Activated CD8-positive, alpha-beta memory T cell treated with anti-CD3 and anti-CD28 coated beads, Interleukin-2, amount 10 ng/mL, durations not matched to agents 7 days and 5 days (primary cell): ENCODE results near the gene CGB7. TPM values are rescaled to one million over a fixed set of nuclear protein-coding genes. Genes with fewer than 3 reads are reported as not detected.
A peak's percentile ranks its signal among the peaks of the same experiment; 100 is the strongest.
"Not testable (repeated sequence)": the region's sequence is repeated elsewhere in the genome, so short reads cannot be mapped to it uniquely, and the experiment has no call there.

Experiments
- ATAC-seq: fragments of 150-1000 bp; cut with Tn5 transposase; one replicate; pipeline ENCODE4 v1.10.0; 2021; ENCODE audit warnings: moderate library complexity
- CTCF ChIA-PET: fragments of 350-600 bp; sonication (Branson Sonifier 250); formaldehyde crosslinking; loops from one replicate; lab custom pipeline; 2021; ENCODE audit warnings: antibody characterized with exemption; lab: Charles Lee
- DNase-seq: peaks from one replicate; pipeline ENCODE4 v3.0.0-alpha.2; 2020
- H3K27ac Mint-ChIP-seq: one replicate; pipeline ENCODE4 v1.8.0; 2021; ENCODE audit warnings: mild to moderate bottlenecking, mixed read lengths
- H3K27me3 Mint-ChIP-seq: one replicate; pipeline ENCODE4 v1.8.0; 2021; ENCODE audit warnings: mixed read lengths
- H3K36me3 Mint-ChIP-seq: one replicate; pipeline ENCODE4 v1.8.0; 2021; ENCODE audit warnings: mild to moderate bottlenecking, mixed read lengths
- H3K4me1 Mint-ChIP-seq: one replicate; pipeline ENCODE4 v1.8.0; 2021; ENCODE audit warnings: mixed read lengths
- H3K4me3 Mint-ChIP-seq: one replicate; pipeline ENCODE4 v1.8.0; 2021; ENCODE audit warnings: mild to moderate bottlenecking, moderate library complexity, mixed read lengths
- H3K9me3 Mint-ChIP-seq: one replicate; pipeline ENCODE4 v1.8.0; 2022; ENCODE audit warnings: low read depth, mixed read lengths
- total RNA-seq, 2 experiments: library from RNA; stranded (reverse); gene quantifications; one replicate each; pipeline ENCODE4 v1.2.3, GENCODE V29; 2021

CGB7 gene
- total RNA-seq, 2 experiments from 2014 or later, result not detected

DNA sequence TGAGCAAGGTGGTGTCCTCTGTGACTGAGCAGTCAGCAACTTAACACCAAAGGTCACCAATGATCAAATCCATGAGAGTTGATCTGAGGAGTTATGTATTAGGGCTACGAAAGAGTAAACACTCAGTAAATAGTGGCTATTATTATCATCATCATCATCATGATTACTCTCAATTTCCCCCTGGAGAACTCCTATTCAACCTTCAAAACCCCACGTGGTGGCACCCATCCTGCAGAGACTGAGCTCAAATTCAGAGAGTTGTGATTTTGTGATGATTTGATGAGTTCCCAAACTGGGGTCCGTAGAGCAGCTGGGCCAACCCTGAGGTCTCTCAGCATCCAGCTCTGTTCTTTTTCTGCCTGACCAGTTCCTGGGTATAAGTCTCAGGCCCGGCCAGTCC lies 7.7 kb downstream of the CGB7 start:
- DNase-seq, H3K4me1 Mint-ChIP-seq, ATAC-seq, H3K9me3 Mint-ChIP-seq, H3K27me3 Mint-ChIP-seq, H3K4me3 Mint-ChIP-seq, CTCF ChIA-PET, H3K36me3 Mint-ChIP-seq, H3K27ac Mint-ChIP-seq: not testable (repeated sequence)

DNA sequence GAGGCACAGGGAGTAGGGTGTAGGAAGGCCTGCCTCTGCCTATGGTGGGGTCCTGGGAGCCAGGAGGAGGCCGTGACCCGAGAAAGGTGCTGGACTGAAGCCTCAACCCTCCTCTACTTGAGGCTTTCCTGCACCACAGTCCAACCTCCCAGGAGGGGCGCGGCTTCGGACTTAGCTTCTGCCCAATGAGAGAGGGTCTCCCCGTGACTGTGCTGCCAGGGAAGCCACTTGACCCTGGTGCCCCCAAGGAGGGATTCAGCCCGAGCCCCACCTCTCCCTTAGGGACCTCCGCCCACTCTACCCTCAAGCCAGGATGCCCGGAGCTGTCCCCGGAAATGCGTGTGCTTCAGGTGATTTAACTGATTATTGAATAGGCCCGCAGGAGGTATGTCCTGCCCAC lies 8.5 kb downstream of the CGB7 start, which contains the start of gene CGB8:
Gene CGB8 (minus strand): TSS at position 101 of the 400 bp plus-strand sequence. CDS start 372 bp downstream, outside the sequence.
- ATAC-seq, H3K4me3 Mint-ChIP-seq, H3K27ac Mint-ChIP-seq, H3K9me3 Mint-ChIP-seq, H3K4me1 Mint-ChIP-seq, H3K36me3 Mint-ChIP-seq, CTCF ChIA-PET, H3K27me3 Mint-ChIP-seq, DNase-seq: not testable (repeated sequence)

DNA sequence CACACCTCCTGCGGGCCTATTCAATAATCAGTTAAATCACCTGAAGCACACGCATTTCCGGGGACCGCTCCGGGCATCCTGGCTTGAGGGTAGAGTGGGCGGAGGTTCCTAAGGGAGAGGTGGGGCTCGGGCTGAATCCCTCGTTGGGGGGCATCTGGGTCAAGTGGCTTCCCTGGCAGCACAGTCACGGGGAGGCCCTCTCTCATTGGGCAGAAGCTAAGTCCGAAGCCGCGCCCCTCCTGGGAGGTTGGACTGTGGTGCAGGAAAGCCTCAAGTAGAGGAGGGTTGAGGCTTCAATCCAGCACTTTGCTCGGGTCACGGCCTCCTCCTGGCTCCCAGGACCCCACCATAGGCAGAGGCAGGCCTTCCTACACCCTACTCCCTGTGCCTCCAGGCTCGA lies 14.0 kb downstream of the CGB7 start, which contains the start of gene CGB5:
Gene CGB5 (plus strand): TSS at position 301 of the 400 bp plus-strand sequence. CDS start 362 bp downstream, outside the sequence.
- CTCF ChIA-PET, H3K27ac Mint-ChIP-seq, H3K9me3 Mint-ChIP-seq: not testable (repeated sequence)

DNA sequence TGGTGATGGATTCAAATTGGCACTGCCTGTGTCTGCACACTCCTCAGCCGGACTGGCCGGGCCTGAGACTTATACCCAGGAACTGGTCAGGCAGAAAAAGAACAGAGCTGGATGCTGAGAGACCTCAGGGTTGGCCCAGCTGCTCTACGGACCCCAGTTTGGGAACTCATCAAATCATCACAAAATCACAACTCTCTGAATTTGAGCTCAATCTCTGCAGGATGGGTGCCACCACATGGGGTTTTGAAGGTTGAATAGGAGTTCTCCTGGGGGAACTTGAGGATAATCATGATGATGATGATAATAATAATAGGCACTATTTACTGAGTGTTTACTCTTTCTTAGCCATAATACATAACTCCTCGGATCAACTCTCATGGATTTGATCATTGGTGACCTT lies 14.9 kb downstream of the CGB7 start:
- ATAC-seq, H3K4me1 Mint-ChIP-seq, DNase-seq, H3K27me3 Mint-ChIP-seq, H3K27ac Mint-ChIP-seq, H3K9me3 Mint-ChIP-seq, H3K36me3 Mint-ChIP-seq, CTCF ChIA-PET, H3K4me3 Mint-ChIP-seq: not testable (repeated sequence)

More for the DNA sequence above, 14.0 kb downstream of the CGB7 start, which contains the start of gene CGB5:
- ATAC-seq, H3K4me1 Mint-ChIP-seq, H3K4me3 Mint-ChIP-seq, DNase-seq, H3K27me3 Mint-ChIP-seq, H3K36me3 Mint-ChIP-seq: not testable (repeated sequence)

DNA sequence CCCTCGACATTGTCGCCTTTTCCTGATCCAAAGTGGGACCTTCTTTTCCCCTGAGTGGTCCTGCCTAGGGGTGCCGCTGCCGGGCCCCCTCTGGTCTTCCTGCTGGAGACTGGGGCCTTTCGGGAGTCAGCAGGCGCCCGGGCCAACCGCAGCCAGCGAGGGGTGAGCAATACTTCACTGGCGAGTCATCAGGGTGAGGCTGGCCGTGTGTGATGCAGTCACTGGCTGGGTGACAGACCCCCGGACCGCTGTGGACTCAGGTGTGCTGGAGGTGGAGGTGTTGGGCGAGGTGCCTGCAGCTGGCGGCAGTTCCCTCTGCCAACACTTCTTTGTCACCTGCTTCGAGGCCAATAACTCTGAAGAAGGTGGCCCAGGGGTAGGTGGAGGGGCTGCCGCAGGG lies 15.4 kb downstream of the CGB7 start:
- ATAC-seq (no peak), DNase-seq (no peak)
- Mint-ChIP-seq H3K4me1 (no peaks in the 10 kb centered on the region), H3K27me3 (no peaks in the 10 kb centered on the region), H3K9me3 (no peaks in the 10 kb centered on the region), H3K27ac (no peak overlapping the region), H3K4me3 (no peak overlapping the region), H3K36me3 (no peaks in the 10 kb centered on the region)
- CTCF ChIA-PET, result no interaction called here

DNA sequence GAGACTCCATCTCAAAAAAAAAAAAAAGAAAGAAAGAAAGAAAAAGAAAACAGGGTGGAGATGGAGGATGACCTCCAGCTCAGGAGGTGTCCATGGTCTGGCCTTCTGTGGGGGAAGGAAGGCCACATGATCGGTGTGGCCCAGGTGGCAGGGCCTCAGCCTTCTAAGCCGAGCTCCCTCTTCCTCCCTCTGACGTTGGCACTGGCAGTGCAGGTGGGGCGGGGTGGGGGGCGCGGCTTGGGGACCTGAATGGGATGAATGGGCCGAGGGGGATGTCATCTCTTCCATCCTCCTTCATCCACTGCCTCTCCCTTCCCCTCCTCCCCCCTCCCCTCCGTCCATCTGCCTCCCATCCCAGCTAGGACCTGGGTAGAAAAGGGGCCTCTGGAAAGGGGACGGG lies 17.8 kb downstream of the CGB7 start:
- H3K36me3 Mint-ChIP-seq, DNase-seq, CTCF ChIA-PET, ATAC-seq, H3K4me1 Mint-ChIP-seq, H3K9me3 Mint-ChIP-seq, H3K27ac Mint-ChIP-seq, H3K4me3 Mint-ChIP-seq, H3K27me3 Mint-ChIP-seq: not testable (repeated sequence)

DNA sequence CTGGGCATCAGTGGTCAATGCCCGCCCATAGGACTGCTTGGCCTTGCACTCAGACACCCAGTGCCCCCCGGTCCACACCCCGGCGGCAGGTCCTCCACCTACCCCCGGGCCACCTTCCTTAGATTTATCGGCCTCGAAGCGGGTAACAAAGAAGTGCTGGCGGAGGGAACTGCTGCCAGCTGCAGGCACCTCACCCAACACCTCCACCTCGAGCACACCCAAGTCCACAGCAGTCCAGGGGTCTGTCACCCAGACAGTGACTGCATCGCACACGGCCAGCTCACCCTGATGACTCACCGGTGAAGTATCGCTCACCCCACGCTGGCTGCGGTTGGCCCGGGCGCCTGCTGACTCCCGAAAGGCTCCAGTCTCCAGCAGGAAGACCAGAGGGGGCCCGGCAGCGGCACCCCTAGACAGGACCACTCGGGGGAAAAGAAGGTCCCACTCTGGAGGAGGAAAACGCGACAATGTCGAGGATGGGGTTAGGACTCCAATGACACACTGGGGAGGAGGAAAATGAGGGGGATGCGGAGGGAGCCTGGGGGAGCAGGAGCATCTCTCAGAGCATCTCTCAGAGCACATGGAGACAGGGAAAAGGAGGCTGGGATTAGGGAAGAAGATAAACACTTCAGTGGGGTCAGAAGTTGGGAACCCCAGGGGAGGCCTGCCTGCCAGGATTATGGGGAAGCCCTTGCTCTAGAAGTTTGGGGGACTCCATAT lies 18.8 kb downstream of the CGB7 start:
- H3K4me1 Mint-ChIP-seq, H3K36me3 Mint-ChIP-seq, DNase-seq, H3K27me3 Mint-ChIP-seq, H3K4me3 Mint-ChIP-seq, H3K9me3 Mint-ChIP-seq, H3K27ac Mint-ChIP-seq, ATAC-seq, CTCF ChIA-PET: not testable (repeated sequence)

DNA sequence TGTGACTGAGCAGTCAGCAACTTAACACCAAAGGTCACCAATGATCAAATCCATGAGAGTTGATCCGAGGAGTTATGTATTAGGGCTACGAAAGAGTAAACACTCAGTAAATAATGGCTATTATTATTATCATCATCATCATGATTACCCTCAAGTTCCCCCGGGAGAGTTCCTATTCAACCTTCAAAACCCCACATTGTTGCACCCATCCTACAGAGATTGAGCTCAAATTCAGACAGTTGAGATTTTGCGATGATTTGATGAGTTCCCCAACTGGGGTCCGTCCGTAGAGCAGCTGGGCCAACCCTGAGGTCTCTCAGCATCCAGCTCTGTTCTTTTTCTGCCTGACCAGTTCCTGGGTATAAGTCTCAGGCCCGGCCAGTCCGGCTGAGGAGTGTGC lies 19.4 kb downstream of the CGB7 start:
- H3K27ac Mint-ChIP-seq, ATAC-seq, H3K4me3 Mint-ChIP-seq, H3K27me3 Mint-ChIP-seq, DNase-seq, H3K9me3 Mint-ChIP-seq, CTCF ChIA-PET, H3K4me1 Mint-ChIP-seq, H3K36me3 Mint-ChIP-seq: not testable (repeated sequence)

DNA sequence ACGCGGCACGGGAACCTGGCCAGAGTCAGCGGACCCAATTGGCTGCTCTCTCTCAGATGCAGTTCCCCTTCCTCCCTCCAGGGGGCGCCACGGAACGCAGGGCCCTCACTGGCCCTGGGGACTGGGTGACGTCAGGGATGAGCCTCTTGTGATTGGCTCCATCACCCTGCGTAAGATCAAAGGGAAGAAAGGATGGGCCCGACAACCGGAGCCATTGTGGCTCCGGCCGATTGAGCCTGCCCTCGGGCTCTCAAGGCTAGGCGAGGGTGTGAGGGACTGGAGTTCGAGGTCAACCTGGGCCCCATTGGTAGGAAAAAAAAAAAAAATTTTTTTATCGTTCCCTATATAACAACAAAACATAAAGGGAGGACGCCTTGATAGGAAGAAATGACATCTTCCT lies 20.7 kb downstream of the CGB7 start, which contains the start of gene CGB1:
Gene CGB1 (minus strand): TSS at position 81 of the 400 bp plus-strand sequence. CDS start 184 bp downstream, outside the sequence.
- H3K27me3 Mint-ChIP-seq, H3K4me1 Mint-ChIP-seq, CTCF ChIA-PET, H3K9me3 Mint-ChIP-seq, H3K4me3 Mint-ChIP-seq, H3K27ac Mint-ChIP-seq, H3K36me3 Mint-ChIP-seq: not testable (repeated sequence)
- ATAC-seq, result peak; percentile 60
- DNase-seq, result peak; percentile 67

DNA sequence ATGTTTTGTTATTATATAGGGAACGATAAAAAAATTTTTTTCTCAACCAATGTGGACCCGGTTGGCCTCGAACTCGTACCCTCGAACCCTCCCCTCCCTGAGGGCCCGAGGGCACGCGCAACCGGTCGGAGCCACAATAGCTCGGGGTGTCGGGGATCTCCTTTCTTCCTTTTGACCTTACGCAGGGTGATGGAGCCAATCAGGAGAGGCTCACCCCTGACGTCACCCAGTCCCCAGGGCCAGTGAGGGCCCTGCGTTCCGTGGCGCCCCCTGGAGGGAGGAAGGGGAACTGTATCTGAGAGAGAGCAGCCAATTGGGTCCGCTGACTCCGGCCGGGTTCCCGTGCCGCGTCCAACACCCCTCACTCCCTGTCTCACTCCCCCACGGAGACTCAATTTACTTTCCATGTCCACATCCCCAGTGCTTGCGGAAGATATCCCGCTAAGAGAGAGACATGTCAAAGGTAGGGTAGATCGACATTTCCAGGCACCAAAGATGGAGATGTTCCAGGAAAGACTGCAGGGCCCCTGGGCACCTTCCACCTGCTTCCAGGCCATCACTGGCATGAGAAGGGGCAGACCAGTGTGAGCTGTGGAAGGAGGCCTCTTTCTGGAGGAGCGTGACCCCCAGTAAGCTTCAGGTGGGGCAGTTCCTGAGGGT lies 25.8 kb downstream of the CGB7 start, which contains the start of gene CGB2:
Gene CGB2 (plus strand): TSS at position 249 of the 660 bp plus-strand sequence. CDS start 206 bp downstream, at position 455.
- not testable (repeated sequence) for H3K4me1 Mint-ChIP-seq

DNA sequence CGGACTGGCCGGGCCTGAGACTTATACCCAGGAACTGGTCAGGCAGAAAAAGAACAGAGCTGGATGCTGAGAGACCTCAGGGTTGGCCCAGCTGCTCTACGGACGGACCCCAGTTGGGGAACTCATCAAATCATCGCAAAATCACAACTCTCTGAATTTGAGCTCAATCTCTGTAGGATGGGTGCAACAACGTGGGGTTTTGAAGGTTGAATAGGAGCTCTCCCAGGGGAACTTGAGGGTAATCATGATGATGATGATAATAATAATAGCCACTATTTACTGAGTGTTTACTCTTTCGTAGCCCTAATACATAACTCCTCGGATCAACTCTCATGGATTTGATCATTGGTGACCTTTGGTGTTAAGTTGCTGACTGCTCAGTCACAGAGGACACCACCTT lies 27.2 kb downstream of the CGB7 start:
- CTCF ChIA-PET, H3K4me3 Mint-ChIP-seq: not testable (repeated sequence)

More for the DNA sequence above, 25.8 kb downstream of the CGB7 start, which contains the start of gene CGB2:
- DNase-seq (peak; percentile 83), ATAC-seq (peak; percentile 85)
- not testable (repeated sequence) for H3K36me3 Mint-ChIP-seq, H3K27me3 Mint-ChIP-seq, H3K27ac Mint-ChIP-seq, H3K9me3 Mint-ChIP-seq
- H3K4me3 Mint-ChIP-seq, result peak within 1 kb of the TSS; percentile 17
- CTCF ChIA-PET, result interaction anchor here (1.2 to 1.4 kb wide), 3 partner anchors 38 to 236 kb away, joined by 3 to 4 read pairs (median 3); partner anchors contain the start of gene RUVBL2

DNA sequence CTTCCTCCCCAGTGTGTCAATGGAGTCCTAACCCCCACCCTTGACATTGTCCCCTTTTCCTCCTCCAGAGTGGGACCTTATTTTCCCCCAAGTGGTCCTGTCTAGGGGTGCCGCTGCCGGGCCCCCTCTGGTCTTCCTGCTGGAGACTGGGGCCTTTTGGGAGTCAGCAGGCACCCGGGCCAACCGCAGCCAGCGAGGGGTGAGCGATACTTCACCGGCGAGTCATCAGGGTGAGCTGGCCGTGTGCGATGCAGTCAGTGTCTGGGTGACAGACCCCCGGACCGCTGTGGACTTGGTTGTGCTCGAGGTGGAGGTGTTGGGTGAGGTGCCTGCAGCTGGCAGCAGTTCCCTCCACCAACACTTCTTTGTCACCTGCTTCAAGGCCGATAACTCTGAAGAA lies 27.8 kb downstream of the CGB7 start:
- H3K27me3 Mint-ChIP-seq, ATAC-seq, H3K36me3 Mint-ChIP-seq, DNase-seq, H3K4me1 Mint-ChIP-seq, H3K4me3 Mint-ChIP-seq, CTCF ChIA-PET, H3K27ac Mint-ChIP-seq, H3K9me3 Mint-ChIP-seq: not testable (repeated sequence)

More for the DNA sequence above, 27.2 kb downstream of the CGB7 start:
- not testable (repeated sequence) for H3K4me1 Mint-ChIP-seq, ATAC-seq, H3K27me3 Mint-ChIP-seq, DNase-seq, H3K9me3 Mint-ChIP-seq, H3K36me3 Mint-ChIP-seq, H3K27ac Mint-ChIP-seq

DNA sequence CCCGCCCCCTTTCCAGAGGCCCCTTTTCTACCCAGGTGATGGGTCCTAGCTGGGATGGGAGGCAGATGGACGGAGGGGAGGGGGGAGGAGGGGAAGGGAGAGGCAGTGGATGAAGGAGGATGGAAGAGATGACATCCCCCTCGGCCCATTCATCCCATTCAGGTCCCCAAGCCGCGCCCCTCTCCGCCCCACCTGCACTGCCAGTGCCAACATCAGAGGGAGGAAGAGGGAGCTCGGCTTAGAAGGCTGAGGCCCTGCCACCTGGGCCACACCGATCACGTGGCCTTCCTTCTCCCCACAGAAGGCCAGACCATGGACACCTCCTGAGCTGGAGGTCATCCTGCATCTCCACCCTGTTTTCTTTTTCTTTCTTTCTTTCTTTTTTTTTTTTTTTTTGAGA lies 28.9 kb downstream of the CGB7 start:
- H3K4me3 Mint-ChIP-seq, H3K9me3 Mint-ChIP-seq, ATAC-seq, H3K27me3 Mint-ChIP-seq, H3K36me3 Mint-ChIP-seq, H3K27ac Mint-ChIP-seq, H3K4me1 Mint-ChIP-seq, CTCF ChIA-PET, DNase-seq: not testable (repeated sequence)

DNA sequence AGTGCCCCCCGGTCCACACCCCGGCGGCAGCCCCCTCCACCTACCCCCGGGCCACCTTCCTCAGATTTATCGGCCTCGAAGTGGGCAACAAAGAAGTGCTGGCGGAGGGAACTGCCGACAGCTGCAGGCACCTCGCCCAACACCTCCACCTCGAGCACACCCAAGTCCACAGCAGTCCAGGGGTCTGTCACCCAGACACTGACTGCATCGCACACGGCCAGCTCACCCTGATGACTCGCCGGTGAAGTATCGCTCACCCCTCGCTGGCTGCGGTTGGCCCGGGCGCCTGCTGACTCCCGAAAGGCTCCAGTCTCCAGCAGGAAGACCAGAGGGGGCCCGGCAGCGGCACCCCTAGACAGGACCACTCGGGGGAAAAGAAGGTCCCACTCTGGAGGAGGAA lies 31.9 kb downstream of the CGB7 start:
- H3K36me3 Mint-ChIP-seq, DNase-seq, H3K27ac Mint-ChIP-seq, H3K27me3 Mint-ChIP-seq, CTCF ChIA-PET, H3K9me3 Mint-ChIP-seq, H3K4me3 Mint-ChIP-seq, ATAC-seq: not testable (repeated sequence)
- H3K4me1 Mint-ChIP-seq, result peaks cover 14% of the 10 kb centered on the region
